Stimulated activated CD4-positive, alpha-beta T cell treated with anti-CD3 and anti-CD28 coated beads, Interleukin-2, amount 100 ng/mL, for 4 hours (primary cell): ENCODE measurements around the gene HOXA6.

Experiments used
- DNase-seq: peaks from one replicate; pipeline ENCODE4 v3.0.0-alpha.2; 2020; ENCODE audit warnings: low read depth

The HOXA6 gene

DNA sequence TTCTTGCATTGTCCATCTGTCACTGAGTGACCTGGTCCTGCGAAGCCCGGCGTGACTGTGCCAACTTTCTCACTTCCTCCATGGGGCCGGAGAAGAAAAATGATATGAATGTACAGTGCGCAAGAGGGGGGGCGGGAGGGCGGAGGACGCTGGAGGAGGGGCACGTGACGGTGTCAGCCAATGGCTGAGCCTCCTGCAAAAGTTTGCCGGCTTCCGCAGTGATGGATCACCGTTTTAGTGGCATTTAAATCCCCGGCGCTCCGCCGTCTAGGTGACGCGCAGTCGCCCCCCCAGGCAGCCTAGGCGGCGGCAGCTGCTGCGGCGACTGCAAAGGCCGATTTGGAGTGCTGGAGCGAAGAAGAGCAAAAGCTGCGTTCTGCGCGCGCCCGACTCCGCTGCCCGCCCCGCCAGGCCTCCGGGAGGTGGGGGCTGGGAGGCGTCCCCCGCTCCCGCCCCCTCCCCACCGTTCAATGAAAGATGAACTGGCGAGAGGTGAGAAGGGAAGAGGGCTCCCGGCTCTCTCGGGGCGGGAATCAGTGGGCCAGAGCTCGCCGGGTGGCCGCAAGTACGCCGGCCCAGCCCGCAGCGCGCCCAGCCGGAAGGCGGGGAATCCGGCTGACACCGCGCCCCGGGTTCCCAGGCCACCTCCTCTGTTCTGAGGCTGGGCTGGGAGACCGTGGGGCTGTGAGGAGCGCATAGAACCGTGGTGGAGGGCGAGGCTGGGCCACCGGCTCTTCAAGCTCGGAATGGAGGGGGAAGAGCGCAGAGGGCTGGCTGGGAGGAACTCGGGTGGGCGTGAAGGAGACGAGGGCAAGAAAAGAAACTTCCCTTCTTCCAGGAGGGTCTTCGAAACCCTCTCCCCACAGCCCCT lies 51.4 kb downstream of the HOXA6 start, which contains the start of gene HOXA1:
Gene HOXA1, minus strand, starts transcription at position 104 of the 871 bp plus-strand sequence. Its CDS starts 88 bp downstream, at position 16.
- DNase-seq: peak; percentile 66
